Measurements from ENCODE around the gene SLC25A21. TPM values are rescaled to one million over a fixed set of nuclear protein-coding genes. Genes with fewer than 3 reads are reported as not detected.

The SLC25A21 gene
- total and polyA plus RNA-seq, 2 of the 13 experiments (the other 11 are each of a cell fraction or from before 2014, with no cell fraction given) = 1.9 to 2.9 TPM

GRCh38 chr14:37197421-37198272 is 25.2 kb upstream of the SLC25A21 start, which contains the start of gene MIPOL1 (continued):
- TF ChIP-seq, protein P1, sequence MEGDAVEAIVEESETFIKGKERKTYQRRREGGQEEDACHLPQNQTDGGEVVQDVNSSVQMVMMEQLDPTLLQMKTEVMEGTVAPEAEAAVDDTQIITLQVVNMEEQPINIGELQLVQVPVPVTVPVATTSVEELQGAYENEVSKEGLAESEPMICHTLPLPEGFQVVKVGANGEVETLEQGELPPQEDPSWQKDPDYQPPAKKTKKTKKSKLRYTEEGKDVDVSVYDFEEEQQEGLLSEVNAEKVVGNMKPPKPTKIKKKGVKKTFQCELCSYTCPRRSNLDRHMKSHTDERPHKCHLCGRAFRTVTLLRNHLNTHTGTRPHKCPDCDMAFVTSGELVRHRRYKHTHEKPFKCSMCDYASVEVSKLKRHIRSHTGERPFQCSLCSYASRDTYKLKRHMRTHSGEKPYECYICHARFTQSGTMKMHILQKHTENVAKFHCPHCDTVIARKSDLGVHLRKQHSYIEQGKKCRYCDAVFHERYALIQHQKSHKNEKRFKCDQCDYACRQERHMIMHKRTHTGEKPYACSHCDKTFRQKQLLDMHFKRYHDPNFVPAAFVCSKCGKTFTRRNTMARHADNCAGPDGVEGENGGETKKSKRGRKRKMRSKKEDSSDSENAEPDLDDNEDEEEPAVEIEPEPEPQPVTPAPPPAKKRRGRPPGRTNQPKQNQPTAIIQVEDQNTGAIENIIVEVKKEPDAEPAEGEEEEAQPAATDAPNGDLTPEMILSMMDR (CRISPR knock-in tag; IDR thresholded peaks at IDR 0.05) = peak; percentile 77
- TF ChIP-seq AHDC1 (CRISPR knock-in tag; IDR thresholded peaks at IDR 0.05; ENCODE audit: borderline replicate concordance) (no peak), GZF1 (CRISPR knock-in tag; IDR thresholded peaks at IDR 0.05) (peak; percentile 83; the same call in 1 of the 2 replicates), ZNF331 (CRISPR knock-in tag; IDR thresholded peaks at IDR 0.05) (peak; percentile 81), NFYB (CRISPR knock-in tag; IDR thresholded peaks at IDR 0.05) (peak; percentile 75), ZNF746 (CRISPR knock-in tag; IDR thresholded peaks at IDR 0.05) (no peak; the same call in none of the 2 replicates), PAXIP1 (CRISPR knock-in tag; conservative IDR thresholded peaks at IDR 0.05) (peak; percentile 51), ZNF224 (CRISPR knock-in tag; IDR thresholded peaks at IDR 0.05) (no peak; the same call in 1 of the 2 replicates), ZNF17 (CRISPR knock-in tag; IDR thresholded peaks at IDR 0.05) (0 out of 2 replicates have a peak, but pooled peaks have one; percentile 5), NFYC (CRISPR knock-in tag; IDR thresholded peaks at IDR 0.05) (peak; percentile 71), FOSL2 (CRISPR knock-in tag; IDR thresholded peaks at IDR 0.05) (peak; percentile 68), JUND (CRISPR knock-in tag; IDR thresholded peaks at IDR 0.05) (peak; percentile 83), TRIM24 (CRISPR knock-in tag; IDR thresholded peaks at IDR 0.05) (no peak), MTF2 (CRISPR knock-in tag; IDR thresholded peaks at IDR 0.05; ENCODE audit: borderline replicate concordance) (peak; percentile 94; the same call in 1 of the 2 replicates), SRSF4 (IDR thresholded peaks at IDR 0.05; ENCODE audit: low read depth, low read length, poor library complexity, severe bottlenecking) (no peak), ZNF761 (CRISPR knock-in tag; conservative IDR thresholded peaks at IDR 0.05) (peak; percentile 90), CHCHD3 (CRISPR knock-in tag; IDR thresholded peaks at IDR 0.05) (peak; percentile 91), RFX5 (IDR thresholded peaks at IDR 0.05; ENCODE audit: low read depth, low read length) (no peak), YY1 (IDR thresholded peaks at IDR 0.05; ENCODE audit: insufficient read depth, insufficient replicate concordance, low read depth, low read length) (peak; percentile 73)
